ENCODE data around the gene TMEM167B. TPM values are rescaled to one million over a fixed set of nuclear protein-coding genes. Genes with fewer than 3 reads are reported as not detected.

Gene TMEM167B
- total RNA-seq, 1 experiment from 2014 or later: 21.4 TPM

DNA sequence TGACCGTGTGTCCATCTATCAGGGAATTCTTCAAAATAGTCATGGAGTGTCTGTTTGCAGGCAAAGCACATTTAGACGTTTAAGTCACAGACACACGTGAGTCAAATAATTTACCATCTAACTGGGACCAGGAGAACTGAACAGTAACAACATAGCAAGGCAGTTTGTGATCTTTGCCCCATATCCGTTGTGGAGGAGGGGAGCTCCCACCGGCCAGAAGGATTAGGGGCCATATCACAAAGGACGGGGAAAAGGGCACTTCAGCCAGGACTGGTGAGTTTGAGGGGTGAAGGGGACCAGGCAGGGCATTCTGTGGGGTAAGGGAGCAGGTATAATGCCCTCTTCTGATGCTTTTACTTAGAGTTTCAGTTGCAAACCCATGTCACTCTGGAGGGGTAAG is 46.2 kb downstream of the TMEM167B start:
- ATAC-seq: no peak
- BruUV-seq (replicated peaks): no TSS peak

More for the DNA sequence above, 46.2 kb downstream of the TMEM167B start:
- ChIA-PET CTCF (no interaction called here), POLR2A (no interaction called here), RAD21 (ENCODE audit: low non-redundant PET in 1 of 2, low total read pairs in 2 of 2, uncharacterized antibody in 2 of 2, unreplicated experiment in 2 of 2) (no interaction called here)
- H3K9me3 ChIP-seq (ENCODE audit: control insufficient read depth in 1 of 2, insufficient read depth in 1 of 2, low read depth in 1 of 2, low read length in 2 of 2): no peaks in the 10 kb centered on the region
- H3K4me1 ChIP-seq (ENCODE audit: control insufficient read depth in 1 of 2, insufficient read depth in 2 of 2, low read length in 2 of 2): no peaks in the 10 kb centered on the region
- TF ChIP-seq, protein P1, sequence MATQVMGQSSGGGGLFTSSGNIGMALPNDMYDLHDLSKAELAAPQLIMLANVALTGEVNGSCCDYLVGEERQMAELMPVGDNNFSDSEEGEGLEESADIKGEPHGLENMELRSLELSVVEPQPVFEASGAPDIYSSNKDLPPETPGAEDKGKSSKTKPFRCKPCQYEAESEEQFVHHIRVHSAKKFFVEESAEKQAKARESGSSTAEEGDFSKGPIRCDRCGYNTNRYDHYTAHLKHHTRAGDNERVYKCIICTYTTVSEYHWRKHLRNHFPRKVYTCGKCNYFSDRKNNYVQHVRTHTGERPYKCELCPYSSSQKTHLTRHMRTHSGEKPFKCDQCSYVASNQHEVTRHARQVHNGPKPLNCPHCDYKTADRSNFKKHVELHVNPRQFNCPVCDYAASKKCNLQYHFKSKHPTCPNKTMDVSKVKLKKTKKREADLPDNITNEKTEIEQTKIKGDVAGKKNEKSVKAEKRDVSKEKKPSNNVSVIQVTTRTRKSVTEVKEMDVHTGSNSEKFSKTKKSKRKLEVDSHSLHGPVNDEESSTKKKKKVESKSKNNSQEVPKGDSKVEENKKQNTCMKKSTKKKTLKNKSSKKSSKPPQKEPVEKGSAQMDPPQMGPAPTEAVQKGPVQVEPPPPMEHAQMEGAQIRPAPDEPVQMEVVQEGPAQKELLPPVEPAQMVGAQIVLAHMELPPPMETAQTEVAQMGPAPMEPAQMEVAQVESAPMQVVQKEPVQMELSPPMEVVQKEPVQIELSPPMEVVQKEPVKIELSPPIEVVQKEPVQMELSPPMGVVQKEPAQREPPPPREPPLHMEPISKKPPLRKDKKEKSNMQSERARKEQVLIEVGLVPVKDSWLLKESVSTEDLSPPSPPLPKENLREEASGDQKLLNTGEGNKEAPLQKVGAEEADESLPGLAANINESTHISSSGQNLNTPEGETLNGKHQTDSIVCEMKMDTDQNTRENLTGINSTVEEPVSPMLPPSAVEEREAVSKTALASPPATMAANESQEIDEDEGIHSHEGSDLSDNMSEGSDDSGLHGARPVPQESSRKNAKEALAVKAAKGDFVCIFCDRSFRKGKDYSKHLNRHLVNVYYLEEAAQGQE (IDR thresholded peaks at IDR 0.05; ENCODE audit: low read depth): no peak
- TF ChIP-seq POLR2AphosphoS5 (IDR thresholded peaks at IDR 0.05; ENCODE audit: low read depth, low read length) (no peak), JUND (IDR thresholded peaks at IDR 0.05) (no peak), CBX3 (IDR thresholded peaks at IDR 0.05; ENCODE audit: low read depth) (no peak), YY1 (IDR thresholded peaks at IDR 0.05; ENCODE audit: extremely low read depth, insufficient replicate concordance, low read depth, low read length) (no peak), SP1 (IDR thresholded peaks at IDR 0.05; ENCODE audit: low read depth) (no peak), CEBPB (IDR thresholded peaks at IDR 0.05; ENCODE audit: low read depth) (no peak), EGR1 (IDR thresholded peaks at IDR 0.05; ENCODE audit: low read depth) (no peak), RAD21 (IDR thresholded peaks at IDR 0.05; ENCODE audit: low read depth) (no peak), ELF1 (IDR thresholded peaks at IDR 0.05; ENCODE audit: borderline replicate concordance, low read depth) (no peak), SRF (IDR thresholded peaks at IDR 0.05; ENCODE audit: low read depth) (no peak), EZH2phosphoT487 (IDR thresholded peaks at IDR 0.05; ENCODE audit: borderline replicate concordance) (no peak), SIN3A (IDR thresholded peaks at IDR 0.05; ENCODE audit: low read depth) (no peak), POLR2A (IDR thresholded peaks at IDR 0.05; ENCODE audit: borderline replicate concordance, extremely low read depth, insufficient read depth, insufficient read length) (no peak), FOSL1 (IDR thresholded peaks at IDR 0.05; ENCODE audit: low read depth) (no peak), ZFX (IDR thresholded peaks at IDR 0.05) (no peak), EZH2 (IDR thresholded peaks at IDR 0.05) (no peak), TCF7L2 (IDR thresholded peaks at IDR 0.05; ENCODE audit: borderline replicate concordance, extremely low read depth, insufficient read depth, insufficient read length) (no peak)
- TF ChIP-seq, protein P2, sequence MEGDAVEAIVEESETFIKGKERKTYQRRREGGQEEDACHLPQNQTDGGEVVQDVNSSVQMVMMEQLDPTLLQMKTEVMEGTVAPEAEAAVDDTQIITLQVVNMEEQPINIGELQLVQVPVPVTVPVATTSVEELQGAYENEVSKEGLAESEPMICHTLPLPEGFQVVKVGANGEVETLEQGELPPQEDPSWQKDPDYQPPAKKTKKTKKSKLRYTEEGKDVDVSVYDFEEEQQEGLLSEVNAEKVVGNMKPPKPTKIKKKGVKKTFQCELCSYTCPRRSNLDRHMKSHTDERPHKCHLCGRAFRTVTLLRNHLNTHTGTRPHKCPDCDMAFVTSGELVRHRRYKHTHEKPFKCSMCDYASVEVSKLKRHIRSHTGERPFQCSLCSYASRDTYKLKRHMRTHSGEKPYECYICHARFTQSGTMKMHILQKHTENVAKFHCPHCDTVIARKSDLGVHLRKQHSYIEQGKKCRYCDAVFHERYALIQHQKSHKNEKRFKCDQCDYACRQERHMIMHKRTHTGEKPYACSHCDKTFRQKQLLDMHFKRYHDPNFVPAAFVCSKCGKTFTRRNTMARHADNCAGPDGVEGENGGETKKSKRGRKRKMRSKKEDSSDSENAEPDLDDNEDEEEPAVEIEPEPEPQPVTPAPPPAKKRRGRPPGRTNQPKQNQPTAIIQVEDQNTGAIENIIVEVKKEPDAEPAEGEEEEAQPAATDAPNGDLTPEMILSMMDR (IDR thresholded peaks at IDR 0.05 in 2 of 3, conservative IDR thresholded peaks at IDR 0.05 in 1 of 3; ENCODE audit: borderline replicate concordance in 1 of 3, insufficient read depth in 1 of 3, low read depth in 2 of 3, low read length in 2 of 3): no peak
- TF ChIP-seq, protein P3, sequence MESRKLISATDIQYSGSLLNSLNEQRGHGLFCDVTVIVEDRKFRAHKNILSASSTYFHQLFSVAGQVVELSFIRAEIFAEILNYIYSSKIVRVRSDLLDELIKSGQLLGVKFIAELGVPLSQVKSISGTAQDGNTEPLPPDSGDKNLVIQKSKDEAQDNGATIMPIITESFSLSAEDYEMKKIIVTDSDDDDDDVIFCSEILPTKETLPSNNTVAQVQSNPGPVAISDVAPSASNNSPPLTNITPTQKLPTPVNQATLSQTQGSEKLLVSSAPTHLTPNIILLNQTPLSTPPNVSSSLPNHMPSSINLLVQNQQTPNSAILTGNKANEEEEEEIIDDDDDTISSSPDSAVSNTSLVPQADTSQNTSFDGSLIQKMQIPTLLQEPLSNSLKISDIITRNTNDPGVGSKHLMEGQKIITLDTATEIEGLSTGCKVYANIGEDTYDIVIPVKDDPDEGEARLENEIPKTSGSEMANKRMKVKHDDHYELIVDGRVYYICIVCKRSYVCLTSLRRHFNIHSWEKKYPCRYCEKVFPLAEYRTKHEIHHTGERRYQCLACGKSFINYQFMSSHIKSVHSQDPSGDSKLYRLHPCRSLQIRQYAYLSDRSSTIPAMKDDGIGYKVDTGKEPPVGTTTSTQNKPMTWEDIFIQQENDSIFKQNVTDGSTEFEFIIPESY (IDR thresholded peaks at IDR 0.05; ENCODE audit: extremely low read depth, insufficient replicate concordance, low read length): no peak
- H3K79me2 ChIP-seq (ENCODE audit: insufficient read depth, low read length): no peaks in the 10 kb centered on the region
- H2AFZ ChIP-seq (ENCODE audit: low read depth, low read length, poor library complexity, severe bottlenecking): no peak overlapping the region
- no peak overlapping the region for H3K9ac ChIP-seq (ENCODE audit: low read length)
- H3K27ac ChIP-seq (ENCODE audit: low read depth, low read length): no peak overlapping the region
- no peaks in the 10 kb centered on the region for H3K9me2 ChIP-seq (ENCODE audit: insufficient read depth)
- no peaks in the 10 kb centered on the region for H4K20me1 ChIP-seq (ENCODE audit: insufficient read depth)
- no peaks in the 10 kb centered on the region for H3K27me3 ChIP-seq (ENCODE audit: insufficient read depth, low read length)
- intact Hi-C loops (cut with micrococcal nuclease): no loop called here
- no peak for DNase-seq (ENCODE audit: low read depth, low spot score)
- no peak overlapping the region for H3K4me2 ChIP-seq (ENCODE audit: low read length)
- H3K4me3 ChIP-seq (replicated peaks in 1 of 2; ENCODE audit: low read depth in 1 of 2, low read length in 2 of 2): no peak overlapping the region
- no peaks in the 10 kb centered on the region for H3K36me3 ChIP-seq (ENCODE audit: control insufficient read depth in 1 of 2, insufficient read depth in 2 of 2, low read length in 2 of 2)
